ENCODE measurements around the gene EPS8L1.
A peak's percentile ranks its signal among the peaks of the same experiment; 100 is the strongest.

EPS8L1 gene

GRCh38 chr19:55080121-55080967 is 4.7 kb downstream of the EPS8L1 start:
- peak overlapping the region; percentile 47 for H3K4me3 ChIP-seq (ENCODE audit: low read depth, low read length)

GRCh38 chr19:55080968-55081769 is 5.5 kb downstream of the EPS8L1 start:
- H3K4me3 ChIP-seq (ENCODE audit: low read depth, low read length), result peak overlapping the region; percentile 47

GRCh38 chr19:55081770-55082019 is 6.0 kb downstream of the EPS8L1 start:
- H3K4me3 ChIP-seq (ENCODE audit: low read depth, low read length), result peak overlapping the region; percentile 6

GRCh38 chr19:55082020-55082851 is 6.6 kb downstream of the EPS8L1 start:
- peak overlapping the region; percentile 13 for H3K4me3 ChIP-seq (ENCODE audit: low read depth, low read length)

- no peak overlapping the region for H3K4me3 ChIP-seq (ENCODE audit: low read depth, low read length)
These were observed 7.6 kb downstream of the EPS8L1 start for GRCh38 chr19:55083004-55083850.

GRCh38 chr19:55084416-55084815 is 8.7 kb downstream of the EPS8L1 start:
- no peak overlapping the region for H3K4me3 ChIP-seq (ENCODE audit: low read depth, low read length)

- peak overlapping the region; percentile 22 for H3K4me3 ChIP-seq (ENCODE audit: low read depth, low read length)
These were observed 10.4 kb downstream of the EPS8L1 start for GRCh38 chr19:55085923-55086715.

- H3K4me3 ChIP-seq (ENCODE audit: low read depth, low read length), result peak overlapping the region; percentile 22
These were observed 11.3 kb downstream of the EPS8L1 start for GRCh38 chr19:55086730-55087541.

GRCh38 chr19:55087542-55087901 is 11.9 kb downstream of the EPS8L1 start:
- peak overlapping the region; percentile 22 for H3K4me3 ChIP-seq (ENCODE audit: low read depth, low read length)

- H3K4me3 ChIP-seq (ENCODE audit: low read depth, low read length), result no peak overlapping the region
These were observed 12.4 kb downstream of the EPS8L1 start for GRCh38 chr19:55088021-55088451.

GRCh38 chr19:55088543-55089341 is 13.1 kb downstream of the EPS8L1 start:
- H3K4me3 ChIP-seq (ENCODE audit: low read depth, low read length), result no peak overlapping the region

GRCh38 chr19:55089342-55089944 is 13.8 kb downstream of the EPS8L1 start:
- H3K4me3 ChIP-seq (ENCODE audit: low read depth, low read length), result no peak overlapping the region

- H3K4me3 ChIP-seq (ENCODE audit: low read depth, low read length), result no peak overlapping the region
These were observed 14.9 kb downstream of the EPS8L1 start for GRCh38 chr19:55090564-55090963.

GRCh38 chr19:55091126-55091910 is 15.6 kb downstream of the EPS8L1 start:
- no peak overlapping the region for H3K4me3 ChIP-seq (ENCODE audit: low read depth, low read length)

- peak overlapping the region; percentile 38 for H3K4me3 ChIP-seq (ENCODE audit: low read depth, low read length)
These were observed 16.3 kb downstream of the EPS8L1 start for GRCh38 chr19:55091955-55092354.

GRCh38 chr19:55092423-55093318 is 17.0 kb downstream of the EPS8L1 start:
- peak overlapping the region; percentile 38 for H3K4me3 ChIP-seq (ENCODE audit: low read depth, low read length)
